ENCODE results near the gene ADNP2.

Gene ADNP2

GRCh38 chr18:80088036-80088435 is 21.0 kb upstream of the ADNP2 start:
- no peak for TF ChIP-seq CTCF (IDR thresholded peaks at IDR 0.05; ENCODE audit: control insufficient read depth, extremely low read depth, insufficient read depth)
- no peak overlapping the region for H3K4me3 ChIP-seq (ENCODE audit: low read depth, low read length)
- no peak for DNase-seq (ENCODE audit: low read depth)

- no peak for TF ChIP-seq CTCF (IDR thresholded peaks at IDR 0.05; ENCODE audit: control insufficient read depth, extremely low read depth, insufficient read depth)
- DNase-seq (ENCODE audit: low read depth) = no peak
- H3K4me3 ChIP-seq (ENCODE audit: low read depth, low read length) = no peak overlapping the region
Measured at GRCh38 chr18:80088823-80089222, 20.2 kb upstream of the ADNP2 start.

GRCh38 chr18:80095414-80095813 is 13.6 kb upstream of the ADNP2 start:
- DNase-seq (ENCODE audit: low read depth) = no peak
- H3K4me3 ChIP-seq (ENCODE audit: low read depth, low read length) = no peak overlapping the region
- TF ChIP-seq CTCF (IDR thresholded peaks at IDR 0.05; ENCODE audit: control insufficient read depth, extremely low read depth, insufficient read depth) = no peak

GRCh38 chr18:80096032-80096565 is 13.0 kb upstream of the ADNP2 start:
- DNase-seq (ENCODE audit: low read depth) = no peak
- TF ChIP-seq CTCF (IDR thresholded peaks at IDR 0.05; ENCODE audit: control insufficient read depth, extremely low read depth, insufficient read depth) = no peak
- no peak overlapping the region for H3K4me3 ChIP-seq (ENCODE audit: low read depth, low read length)

GRCh38 chr18:80097201-80097600 is 11.9 kb upstream of the ADNP2 start:
- DNase-seq (ENCODE audit: low read depth) = no peak
- no peak overlapping the region for H3K4me3 ChIP-seq (ENCODE audit: low read depth, low read length)
- no peak for TF ChIP-seq CTCF (IDR thresholded peaks at IDR 0.05; ENCODE audit: control insufficient read depth, extremely low read depth, insufficient read depth)

GRCh38 chr18:80103231-80103630 is 5.8 kb upstream of the ADNP2 start:
- no peak overlapping the region for H3K4me3 ChIP-seq (ENCODE audit: low read depth, low read length)
- no peak for TF ChIP-seq CTCF (IDR thresholded peaks at IDR 0.05; ENCODE audit: control insufficient read depth, extremely low read depth, insufficient read depth)
- DNase-seq (ENCODE audit: low read depth) = no peak

GRCh38 chr18:80104364-80104779 is 4.7 kb upstream of the ADNP2 start:
- no peak for DNase-seq (ENCODE audit: low read depth)
- no peak for TF ChIP-seq CTCF (IDR thresholded peaks at IDR 0.05; ENCODE audit: control insufficient read depth, extremely low read depth, insufficient read depth)
- no peak overlapping the region for H3K4me3 ChIP-seq (ENCODE audit: low read depth, low read length)
